GM18867 (cell line): ENCODE data around the gene GRIK2.
A peak's percentile ranks its signal among the peaks of the same experiment; 100 is the strongest.
"Not testable (repeated sequence)": the region's sequence is repeated elsewhere in the genome, so short reads cannot be mapped to it uniquely, and the experiment has no call there.

ENCODE experiments used
- ATAC-seq: cut with Tn5 transposase; IDR thresholded peaks from one replicate; pipeline ENCODE4 v1.9.1; 2021; ENCODE audit warnings: mild to moderate bottlenecking, moderate library complexity; ENCODE audit not compliant: unreplicated experiment

The GRIK2 gene

GRCh38 chr6:101613556-101613955 is 220.0 kb downstream of the GRIK2 start:
- no peak for ATAC-seq

- no peak for ATAC-seq
These were observed 221.3 kb downstream of the GRIK2 start for GRCh38 chr6:101614774-101615173.

- ATAC-seq: no peak
These were observed 232.8 kb downstream of the GRIK2 start for GRCh38 chr6:101626269-101626668.

GRCh38 chr6:101630941-101631340 is 237.4 kb downstream of the GRIK2 start:
- ATAC-seq: no peak

- no peak for ATAC-seq
These were observed 239.6 kb downstream of the GRIK2 start for GRCh38 chr6:101633081-101633480.

GRCh38 chr6:101638865-101639264 is 245.4 kb downstream of the GRIK2 start:
- ATAC-seq: not testable (repeated sequence)

GRCh38 chr6:101640131-101640530 is 246.6 kb downstream of the GRIK2 start:
- ATAC-seq: no peak

GRCh38 chr6:101645770-101646169 is 252.3 kb downstream of the GRIK2 start:
- no peak for ATAC-seq

- ATAC-seq: no peak
These were observed 257.0 kb downstream of the GRIK2 start for GRCh38 chr6:101650402-101651100.

- ATAC-seq: no peak
These were observed 258.6 kb downstream of the GRIK2 start for GRCh38 chr6:101652079-101652478.

- no peak for ATAC-seq
These were observed 261.6 kb downstream of the GRIK2 start for GRCh38 chr6:101655109-101655508.

- peak; percentile 98 for ATAC-seq
These were observed 268.8 kb downstream of the GRIK2 start for GRCh38 chr6:101662111-101662897.

GRCh38 chr6:101663100-101663499 is 269.6 kb downstream of the GRIK2 start:
- no peak for ATAC-seq

- ATAC-seq: no peak
These were observed 272.7 kb downstream of the GRIK2 start for GRCh38 chr6:101666256-101666655.

- ATAC-seq: no peak
These were observed 275.1 kb downstream of the GRIK2 start for GRCh38 chr6:101668496-101669030.

- no peak for ATAC-seq
These were observed 282.7 kb downstream of the GRIK2 start for GRCh38 chr6:101676187-101676586.

- ATAC-seq: no peak
These were observed 289.4 kb downstream of the GRIK2 start for GRCh38 chr6:101682937-101683336.

- ATAC-seq: no peak
These were observed 290.4 kb downstream of the GRIK2 start for GRCh38 chr6:101683884-101684283.

- ATAC-seq: no peak
These were observed 293.1 kb downstream of the GRIK2 start for GRCh38 chr6:101686653-101687052.

- no peak for ATAC-seq
These were observed 295.6 kb downstream of the GRIK2 start for GRCh38 chr6:101689156-101689555.

GRCh38 chr6:101689695-101690094 is 296.2 kb downstream of the GRIK2 start:
- ATAC-seq: no peak

GRCh38 chr6:101700655-101701054 is 307.1 kb downstream of the GRIK2 start:
- no peak for ATAC-seq
